ENCODE results near the gene ATP11A.

Gene ATP11A

GRCh38 chr13:112760435-112760834, 70.6 kb downstream of the ATP11A start:
- no peak for DNase-seq (ENCODE audit: low read depth in 2 of 2)

DNA sequence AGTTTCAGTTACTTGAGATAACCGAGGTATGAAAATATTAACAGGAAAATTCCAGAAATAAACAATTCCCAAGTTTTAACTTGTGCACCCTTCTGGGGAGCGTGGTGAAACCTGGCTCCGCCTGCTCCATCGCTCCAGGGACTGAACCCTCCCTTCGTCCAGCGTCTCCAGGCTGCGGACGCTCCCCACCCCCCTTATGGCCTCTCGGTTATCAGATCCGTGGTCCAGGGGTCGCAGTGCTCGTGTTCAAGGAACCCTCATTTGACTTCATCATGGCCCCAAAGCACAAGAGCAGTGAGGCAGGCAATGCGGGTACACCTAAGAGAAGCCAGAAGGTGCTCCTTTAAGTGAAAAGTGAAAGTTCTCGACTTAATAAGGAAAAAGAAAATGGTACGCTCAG, 71.1 kb downstream of the ATP11A start:
- no peak for DNase-seq (ENCODE audit: low read depth in 2 of 2)

GRCh38 chr13:112761701-112762689, 72.2 kb downstream of the ATP11A start:
- no peak for DNase-seq (ENCODE audit: low read depth in 2 of 2)

GRCh38 chr13:112762690-112763080, 72.8 kb downstream of the ATP11A start:
- no peak for DNase-seq (ENCODE audit: low read depth in 2 of 2)

DNA sequence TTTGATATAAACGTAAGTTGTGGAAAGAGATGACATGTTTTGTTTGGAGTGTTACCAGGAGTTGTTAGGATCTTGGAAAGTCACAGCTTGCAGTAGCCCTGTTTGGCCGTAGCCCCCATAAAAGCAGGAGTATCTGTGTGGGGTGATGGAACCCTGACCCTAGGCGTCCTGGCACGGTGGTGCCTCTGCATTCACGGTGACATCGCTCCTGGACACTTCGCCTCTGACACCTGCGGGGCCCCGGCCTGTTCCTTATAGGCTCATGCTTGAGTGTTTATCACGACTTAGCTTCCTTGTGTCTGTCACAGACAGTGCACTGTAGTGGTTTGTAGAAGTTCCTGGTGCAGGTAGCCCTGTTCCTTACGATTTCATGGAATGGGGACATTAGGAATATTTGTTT, 74.2 kb downstream of the ATP11A start:
- no peak for DNase-seq (ENCODE audit: low read depth in 2 of 2)

DNA sequence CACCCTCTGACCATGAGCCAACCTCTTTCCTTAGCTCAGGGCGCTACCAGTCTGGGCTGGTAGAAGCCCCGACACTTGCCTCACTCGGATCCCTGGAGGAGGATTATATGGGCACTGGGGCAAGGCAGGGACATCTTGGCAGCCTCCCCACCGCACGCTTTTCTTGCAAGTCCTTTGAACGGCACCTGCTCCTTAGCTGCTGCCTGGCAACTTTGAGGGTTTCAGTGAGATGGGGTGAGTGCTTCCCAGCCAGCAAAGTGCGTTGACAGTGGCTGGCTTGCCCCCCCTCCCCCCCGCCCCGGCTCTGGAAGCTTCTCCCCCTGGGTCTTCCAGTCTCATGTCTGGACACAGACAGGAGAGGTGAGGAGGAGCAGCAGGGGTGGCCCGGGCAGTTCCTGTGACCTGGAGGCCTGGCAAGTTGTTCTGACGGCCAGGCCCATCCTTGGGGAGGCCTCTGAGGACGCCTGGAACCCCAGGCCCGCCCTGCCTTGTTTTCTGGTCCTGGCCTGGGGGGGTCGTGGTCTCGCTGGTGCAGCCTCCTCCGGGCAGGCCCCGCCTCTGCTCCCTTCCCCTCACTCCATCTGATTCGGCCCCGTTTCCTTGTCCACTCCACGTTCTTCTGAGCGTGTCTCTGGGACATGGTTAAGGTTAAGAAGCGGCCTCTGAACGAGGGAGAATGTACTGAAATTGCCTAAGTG, 75.2 kb downstream of the ATP11A start:
- no peak for DNase-seq (ENCODE audit: low read depth in 2 of 2)

DNA sequence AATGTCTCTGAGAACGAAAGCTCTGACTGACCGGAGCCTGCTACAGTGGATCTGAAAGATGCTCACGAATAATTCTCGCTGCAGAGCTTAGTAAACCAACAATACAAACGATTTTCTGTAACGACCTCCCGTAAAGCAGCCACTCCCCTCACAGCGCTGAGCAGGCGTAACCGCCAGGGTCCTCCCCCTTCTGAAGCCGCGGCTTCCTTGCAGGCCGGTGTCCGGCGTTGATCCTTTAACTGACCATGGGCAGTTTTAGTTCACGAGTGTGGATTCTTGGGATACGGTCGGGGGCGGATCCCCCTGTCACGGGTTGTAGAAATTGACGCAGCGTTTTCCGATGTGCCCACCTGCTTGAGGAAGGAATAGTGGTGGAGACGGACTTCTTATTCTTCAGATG, 75.9 kb downstream of the ATP11A start:
- no peak for DNase-seq (ENCODE audit: low read depth in 2 of 2)

- no peak for DNase-seq (ENCODE audit: low read depth in 2 of 2)
These were observed 76.5 kb downstream of the ATP11A start for GRCh38 chr13:112766336-112766735.

- DNase-seq (ENCODE audit: low read depth in 2 of 2): no peak
These were observed 78.0 kb downstream of the ATP11A start for GRCh38 chr13:112767506-112768471.

- DNase-seq (ENCODE audit: low read depth in 2 of 2): no peak
These were observed 79.1 kb downstream of the ATP11A start for GRCh38 chr13:112768795-112769481.

DNA sequence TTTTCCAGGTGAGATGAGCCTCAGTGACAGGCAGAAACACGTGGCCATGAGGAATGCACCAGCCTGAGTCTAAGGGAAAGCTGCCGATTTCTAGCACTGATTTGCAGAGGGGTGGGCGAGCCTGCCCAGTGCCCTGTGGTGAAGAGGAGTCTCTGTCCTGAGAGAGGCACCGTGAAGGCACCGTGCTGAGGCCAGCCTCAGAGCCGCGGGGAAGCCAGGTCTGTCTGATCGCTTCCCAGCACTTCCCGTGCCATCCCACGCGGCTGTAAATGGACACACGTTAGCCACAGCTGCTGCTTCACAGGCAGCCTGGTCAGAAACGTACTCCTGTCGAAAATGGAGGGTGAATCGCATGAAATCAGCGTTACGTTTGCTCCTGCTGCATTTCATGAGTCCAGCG, 79.8 kb downstream of the ATP11A start:
- no peak for DNase-seq (ENCODE audit: low read depth in 2 of 2)

GRCh38 chr13:112770504-112770903, 80.7 kb downstream of the ATP11A start:
- no peak for DNase-seq (ENCODE audit: low read depth in 2 of 2)

DNA sequence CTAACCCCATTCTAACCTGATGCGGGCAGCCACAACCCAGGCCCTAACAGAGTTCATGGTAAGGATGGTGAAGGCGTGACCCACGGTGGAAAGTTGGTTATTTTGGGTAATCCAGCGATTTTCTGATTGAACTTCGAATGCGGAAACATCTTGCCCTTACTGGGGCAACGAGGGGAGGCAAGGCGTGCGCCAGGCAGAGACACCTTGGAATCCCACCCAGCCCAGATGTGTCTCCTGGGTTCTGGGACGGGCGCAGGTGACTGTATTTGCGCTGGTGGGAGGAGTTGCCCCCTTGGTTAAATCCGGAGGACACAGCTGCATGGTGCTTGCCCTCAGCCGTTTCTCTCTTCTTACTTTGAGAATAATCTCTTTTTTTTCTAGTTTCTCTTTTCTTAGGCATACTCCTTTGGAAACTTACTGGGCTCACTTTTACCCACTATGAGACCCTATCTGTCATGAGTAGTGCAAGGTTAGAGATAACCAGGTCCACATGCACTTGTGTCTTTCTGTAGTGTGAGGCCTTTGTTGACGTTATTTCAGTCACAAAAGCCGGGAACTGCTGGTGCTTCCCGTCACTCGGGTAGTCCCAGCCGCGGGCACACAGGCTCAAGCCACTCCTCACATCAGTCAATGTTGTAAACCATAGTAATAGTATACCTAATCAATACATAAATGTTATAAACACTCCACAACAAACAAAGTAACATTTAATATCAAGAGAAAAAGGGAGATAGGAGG, 81.5 kb downstream of the ATP11A start:
- DNase-seq (ENCODE audit: low read depth in 2 of 2): no peak

DNA sequence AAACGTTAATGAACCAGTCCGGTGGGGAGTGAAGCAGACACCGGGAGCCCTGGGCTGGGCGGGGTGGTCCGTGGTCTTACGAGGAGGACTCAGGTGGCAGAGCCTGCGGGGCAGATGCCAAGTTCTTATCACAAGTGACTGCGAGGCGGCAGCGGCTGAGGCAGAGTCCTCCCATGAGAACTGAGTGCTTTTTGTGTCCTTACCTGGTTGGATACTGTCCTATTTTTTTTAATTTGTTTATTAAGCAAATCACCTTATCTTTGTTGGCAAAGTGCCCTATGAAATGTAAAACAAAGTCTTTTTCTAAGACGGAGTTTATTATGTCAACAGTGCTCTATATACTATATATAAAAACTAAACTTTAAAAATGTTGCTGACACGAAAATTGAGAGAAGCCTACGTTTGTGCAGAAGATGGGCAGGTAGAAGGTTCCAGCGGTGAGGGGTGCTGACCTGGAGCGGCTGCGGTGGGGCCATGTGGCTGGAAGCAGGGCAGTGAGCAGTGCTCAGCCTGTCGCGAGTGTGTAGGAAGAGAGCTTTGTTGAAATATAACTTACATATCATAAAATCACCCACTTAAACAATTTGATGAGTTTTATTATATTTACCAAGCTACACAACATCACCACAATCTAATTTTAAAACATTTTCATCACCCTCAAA, 82.2 kb downstream of the ATP11A start:
- DNase-seq (ENCODE audit: low read depth in 2 of 2): no peak

GRCh38 chr13:112772539-112772909, 82.7 kb downstream of the ATP11A start:
- no peak for DNase-seq (ENCODE audit: low read depth in 2 of 2)

DNA sequence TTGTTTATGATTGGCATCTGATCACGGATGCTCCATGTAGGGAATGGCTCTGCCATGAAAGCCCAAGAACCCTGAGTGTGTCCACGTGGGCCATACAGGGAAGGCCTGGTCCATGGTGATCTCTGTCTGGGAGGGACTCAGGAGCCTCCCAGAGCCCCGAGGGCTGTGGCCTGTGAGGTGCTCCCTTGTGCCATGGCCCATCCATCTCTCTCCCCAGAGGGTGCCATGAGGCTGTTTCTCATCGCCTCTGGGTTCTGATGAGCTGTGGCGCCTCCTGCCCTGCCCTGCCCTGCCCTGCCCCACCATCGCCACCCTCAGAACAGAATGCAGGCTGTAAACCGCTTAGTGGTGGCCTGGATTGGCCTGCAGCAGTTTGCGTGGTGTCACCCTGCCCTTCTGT, 83.1 kb downstream of the ATP11A start:
- DNase-seq (ENCODE audit: low read depth in 2 of 2): no peak

DNA sequence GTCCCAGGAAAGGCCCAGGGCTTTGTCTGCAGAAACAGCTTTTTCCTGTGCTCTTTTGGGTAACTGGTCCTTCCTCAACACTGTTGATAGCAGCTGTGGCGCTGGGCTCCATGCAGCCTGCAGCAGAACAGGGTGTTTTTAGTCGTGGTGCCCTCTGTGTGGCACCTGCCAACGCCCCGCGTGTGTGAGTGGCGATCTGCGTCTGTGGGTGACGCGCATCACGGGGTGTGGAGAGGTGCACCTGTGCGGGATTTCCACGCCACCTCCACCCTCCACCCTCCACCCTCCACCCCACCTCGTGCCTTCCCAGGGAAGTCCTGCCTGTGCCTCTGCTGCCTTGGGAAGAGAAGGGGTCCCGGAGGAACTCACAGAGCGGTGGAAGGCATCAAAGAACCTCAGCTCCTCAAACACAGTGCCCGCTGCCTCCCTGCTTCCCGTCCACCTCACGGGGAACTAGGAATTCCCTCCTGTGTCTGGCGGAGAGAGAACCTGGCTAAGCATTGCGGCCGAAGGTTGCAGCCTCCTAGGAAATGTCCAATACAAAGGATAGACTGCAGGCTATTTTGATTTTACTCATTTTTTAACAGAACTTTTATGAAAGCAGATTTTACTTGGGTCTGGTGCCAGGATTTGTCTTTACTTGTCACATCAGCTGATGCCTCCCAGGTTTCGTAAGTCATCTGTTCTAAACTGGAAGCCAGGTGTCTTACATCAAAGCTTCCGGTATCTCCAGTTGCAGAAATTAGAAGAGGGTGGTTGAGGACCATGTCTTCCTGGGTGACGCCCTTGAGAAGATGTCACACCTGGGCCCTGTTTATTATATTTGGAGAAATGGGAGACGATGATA, 84.0 kb downstream of the ATP11A start:
- DNase-seq (ENCODE audit: low read depth in 2 of 2): no peak

GRCh38 chr13:112774448-112774792, 84.6 kb downstream of the ATP11A start:
- DNase-seq (ENCODE audit: low read depth in 2 of 2): no peak
